Osteocyte (in vitro differentiated cells): ENCODE data around the gene PCSK6. TPM values are rescaled to one million over a fixed set of nuclear protein-coding genes. Genes with fewer than 3 reads are reported as not detected.

Experiments
- DNase-seq: peaks from one replicate; pipeline ENCODE4 v3.0.0; 2021; ENCODE audit warnings: mixed read lengths; ENCODE audit not compliant: unreplicated experiment; ENCODE audit errors: extremely low spot score
- H3K27ac Mint-ChIP-seq: one replicate; pipeline ENCODE4 v1.8.0; 2021; ENCODE audit warnings: mild to moderate bottlenecking, mixed read lengths; ENCODE audit not compliant: unreplicated experiment
- H3K27me3 Mint-ChIP-seq: one replicate; pipeline ENCODE4 v1.8.0; 2021; ENCODE audit warnings: mixed read lengths; ENCODE audit not compliant: unreplicated experiment
- H3K36me3 Mint-ChIP-seq: one replicate; pipeline ENCODE4 v1.8.0; 2021; ENCODE audit warnings: mixed read lengths; ENCODE audit not compliant: unreplicated experiment
- H3K4me1 Mint-ChIP-seq: one replicate; pipeline ENCODE4 v1.8.0; 2021; ENCODE audit warnings: mixed read lengths; ENCODE audit not compliant: unreplicated experiment
- H3K4me3 Mint-ChIP-seq: one replicate; pipeline ENCODE4 v1.8.0; 2021; ENCODE audit warnings: mild to moderate bottlenecking, moderate library complexity, mixed read lengths; ENCODE audit not compliant: unreplicated experiment
- H3K9me3 Mint-ChIP-seq: one replicate; pipeline ENCODE4 v1.8.0; 2021; ENCODE audit warnings: mixed read lengths; ENCODE audit not compliant: unreplicated experiment
- CTCF ChIP-seq: fragments of 200-600 bp; sonication (generic); IDR thresholded peaks from 2 replicates; pipeline ENCODE4 v1.5.0; 2021; ENCODE audit warnings: antibody characterized with exemption, mild to moderate bottlenecking, moderate library complexity
- total RNA-seq: library from RNA; stranded (reverse); gene quantifications from 2 replicates; pipeline ENCODE4 v1.2.1, GENCODE V29; 2021

PCSK6 gene
- total RNA-seq, 1 donor from 2014 or later, result 0.43 TPM

- no peak for TF ChIP-seq CTCF
- Mint-ChIP-seq H3K4me3 (no peak overlapping the region), H3K27me3 (peaks cover 27% of the 10 kb centered on the region), H3K27ac (no peak overlapping the region), H3K9me3 (no peaks in the 10 kb centered on the region), H3K4me1 (peaks cover 11% of the 10 kb centered on the region), H3K36me3 (no peaks in the 10 kb centered on the region)
- no peak for DNase-seq
Observed at GRCh38 chr15:101478701-101479341, 10.7 kb downstream of the PCSK6 start.

GRCh38 chr15:101477851-101478362 is 11.6 kb downstream of the PCSK6 start:
- no peak overlapping the region for H3K4me3 Mint-ChIP-seq
- H3K27ac Mint-ChIP-seq, result no peak overlapping the region
- H3K36me3 Mint-ChIP-seq, result no peaks in the 10 kb centered on the region
- no peak for TF ChIP-seq CTCF
- peaks cover 24% of the 10 kb centered on the region for H3K27me3 Mint-ChIP-seq
- no peaks in the 10 kb centered on the region for H3K9me3 Mint-ChIP-seq
- DNase-seq, result no peak
- peaks cover 3% of the 10 kb centered on the region for H3K4me1 Mint-ChIP-seq

GRCh38 chr15:101476756-101477155 is 12.8 kb downstream of the PCSK6 start:
- Mint-ChIP-seq H3K27me3 (peaks cover 29% of the 10 kb centered on the region), H3K4me3 (no peak overlapping the region), H3K27ac (no peak overlapping the region), H3K9me3 (no peaks in the 10 kb centered on the region), H3K4me1 (no peaks in the 10 kb centered on the region), H3K36me3 (no peaks in the 10 kb centered on the region)
- DNase-seq, result no peak
- no peak for TF ChIP-seq CTCF

GRCh38 chr15:101474983-101475382 is 14.5 kb downstream of the PCSK6 start:
- H3K27ac Mint-ChIP-seq, result no peak overlapping the region
- DNase-seq, result no peak
- no peak for TF ChIP-seq CTCF
- H3K36me3 Mint-ChIP-seq, result no peaks in the 10 kb centered on the region
- H3K4me1 Mint-ChIP-seq, result no peaks in the 10 kb centered on the region
- peaks cover 38% of the 10 kb centered on the region for H3K27me3 Mint-ChIP-seq
- H3K4me3 Mint-ChIP-seq, result no peak overlapping the region
- no peaks in the 10 kb centered on the region for H3K9me3 Mint-ChIP-seq

GRCh38 chr15:101474233-101474632 is 15.3 kb downstream of the PCSK6 start:
- no peaks in the 10 kb centered on the region for H3K36me3 Mint-ChIP-seq
- no peak overlapping the region for H3K4me3 Mint-ChIP-seq
- peaks cover 37% of the 10 kb centered on the region for H3K27me3 Mint-ChIP-seq
- no peak overlapping the region for H3K27ac Mint-ChIP-seq
- H3K9me3 Mint-ChIP-seq, result no peaks in the 10 kb centered on the region
- no peaks in the 10 kb centered on the region for H3K4me1 Mint-ChIP-seq
- TF ChIP-seq CTCF, result no peak
- no peak for DNase-seq
